ENCODE data around the gene AMN.

AMN gene

DNA sequence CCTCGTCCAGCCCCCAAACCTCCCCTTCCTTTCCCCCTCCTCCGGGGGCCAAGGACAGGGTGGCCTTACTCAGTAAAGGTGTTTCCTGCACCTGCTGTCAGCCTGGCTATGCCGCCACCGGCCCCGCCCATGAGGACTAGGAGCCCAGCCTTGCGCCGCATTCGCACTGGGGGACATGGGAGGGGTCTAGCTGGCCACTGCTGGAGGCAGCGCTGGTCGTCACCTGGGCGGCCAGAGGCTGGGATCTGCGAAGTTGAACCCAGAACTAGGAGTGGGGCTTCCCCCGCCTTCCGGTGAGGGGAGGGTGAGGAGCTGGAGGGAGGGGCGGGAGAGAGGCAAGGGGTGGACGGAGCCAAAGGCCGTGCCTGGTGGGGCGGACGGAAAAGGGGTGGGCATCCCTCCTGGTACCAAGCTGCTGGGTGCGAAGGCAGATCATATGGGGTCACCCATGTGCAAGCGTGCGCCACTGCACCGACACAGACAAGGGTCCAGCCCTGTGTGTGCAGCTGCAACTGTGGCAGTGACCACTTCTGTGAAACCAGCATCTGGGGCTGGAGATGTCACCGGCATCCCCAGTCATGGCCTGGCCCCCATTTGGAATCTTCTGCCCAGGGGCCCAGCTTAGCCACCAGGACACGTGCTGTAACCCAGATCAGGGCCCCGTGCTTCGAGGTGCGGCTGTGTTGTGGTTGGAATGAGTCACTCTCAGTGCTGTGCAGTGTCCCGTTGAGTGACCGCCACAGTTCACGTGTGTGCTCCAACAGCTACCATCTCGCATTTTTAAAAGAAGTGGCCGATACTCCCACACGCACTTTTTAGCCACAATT lies 8.5 kb downstream of the AMN start:
- TF ChIP-seq, protein P1, sequence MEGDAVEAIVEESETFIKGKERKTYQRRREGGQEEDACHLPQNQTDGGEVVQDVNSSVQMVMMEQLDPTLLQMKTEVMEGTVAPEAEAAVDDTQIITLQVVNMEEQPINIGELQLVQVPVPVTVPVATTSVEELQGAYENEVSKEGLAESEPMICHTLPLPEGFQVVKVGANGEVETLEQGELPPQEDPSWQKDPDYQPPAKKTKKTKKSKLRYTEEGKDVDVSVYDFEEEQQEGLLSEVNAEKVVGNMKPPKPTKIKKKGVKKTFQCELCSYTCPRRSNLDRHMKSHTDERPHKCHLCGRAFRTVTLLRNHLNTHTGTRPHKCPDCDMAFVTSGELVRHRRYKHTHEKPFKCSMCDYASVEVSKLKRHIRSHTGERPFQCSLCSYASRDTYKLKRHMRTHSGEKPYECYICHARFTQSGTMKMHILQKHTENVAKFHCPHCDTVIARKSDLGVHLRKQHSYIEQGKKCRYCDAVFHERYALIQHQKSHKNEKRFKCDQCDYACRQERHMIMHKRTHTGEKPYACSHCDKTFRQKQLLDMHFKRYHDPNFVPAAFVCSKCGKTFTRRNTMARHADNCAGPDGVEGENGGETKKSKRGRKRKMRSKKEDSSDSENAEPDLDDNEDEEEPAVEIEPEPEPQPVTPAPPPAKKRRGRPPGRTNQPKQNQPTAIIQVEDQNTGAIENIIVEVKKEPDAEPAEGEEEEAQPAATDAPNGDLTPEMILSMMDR (IDR thresholded peaks at IDR 0.05; ENCODE audit: low read depth, low read length): no peak
- DNase-seq (ENCODE audit: extremely low read depth, low read depth): no peak

DNA sequence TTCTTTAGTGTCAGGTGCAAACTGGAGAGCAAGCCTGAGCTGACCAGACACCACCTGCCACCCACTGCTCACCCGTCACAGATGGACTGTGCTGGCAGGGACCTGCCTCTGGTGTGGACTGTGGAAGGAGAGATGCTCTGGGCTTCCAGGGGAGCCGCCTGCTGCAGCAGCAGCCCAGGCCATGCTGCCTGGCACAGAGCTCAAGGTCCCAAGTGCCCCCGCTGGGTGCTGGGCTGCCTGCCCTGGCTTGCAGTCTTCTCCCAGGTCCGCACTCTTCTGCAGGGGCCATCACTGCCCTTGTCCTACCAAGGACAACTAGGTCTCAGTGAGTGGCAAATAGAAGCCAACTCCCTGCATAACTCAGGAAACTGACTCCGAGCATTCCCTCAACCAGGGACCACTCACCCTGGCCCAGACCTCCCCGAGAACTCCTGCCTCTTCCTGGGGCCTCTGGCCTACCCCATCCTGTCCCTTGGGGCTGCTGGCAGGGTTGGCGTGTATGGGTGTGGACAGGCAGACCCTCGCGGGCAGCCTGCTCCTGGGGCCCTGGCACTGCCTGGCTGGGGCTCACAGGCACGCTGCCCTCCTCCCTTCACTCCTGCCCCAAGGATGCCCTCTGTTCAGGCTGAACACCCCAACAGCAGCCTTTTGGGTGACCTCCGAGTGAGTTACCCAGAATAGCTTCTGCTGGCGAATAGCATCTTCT lies 9.3 kb downstream of the AMN start:
- no peak for DNase-seq (ENCODE audit: extremely low read depth, low read depth)
- TF ChIP-seq, protein P1 (IDR thresholded peaks at IDR 0.05; ENCODE audit: low read depth, low read length): no peak

DNA sequence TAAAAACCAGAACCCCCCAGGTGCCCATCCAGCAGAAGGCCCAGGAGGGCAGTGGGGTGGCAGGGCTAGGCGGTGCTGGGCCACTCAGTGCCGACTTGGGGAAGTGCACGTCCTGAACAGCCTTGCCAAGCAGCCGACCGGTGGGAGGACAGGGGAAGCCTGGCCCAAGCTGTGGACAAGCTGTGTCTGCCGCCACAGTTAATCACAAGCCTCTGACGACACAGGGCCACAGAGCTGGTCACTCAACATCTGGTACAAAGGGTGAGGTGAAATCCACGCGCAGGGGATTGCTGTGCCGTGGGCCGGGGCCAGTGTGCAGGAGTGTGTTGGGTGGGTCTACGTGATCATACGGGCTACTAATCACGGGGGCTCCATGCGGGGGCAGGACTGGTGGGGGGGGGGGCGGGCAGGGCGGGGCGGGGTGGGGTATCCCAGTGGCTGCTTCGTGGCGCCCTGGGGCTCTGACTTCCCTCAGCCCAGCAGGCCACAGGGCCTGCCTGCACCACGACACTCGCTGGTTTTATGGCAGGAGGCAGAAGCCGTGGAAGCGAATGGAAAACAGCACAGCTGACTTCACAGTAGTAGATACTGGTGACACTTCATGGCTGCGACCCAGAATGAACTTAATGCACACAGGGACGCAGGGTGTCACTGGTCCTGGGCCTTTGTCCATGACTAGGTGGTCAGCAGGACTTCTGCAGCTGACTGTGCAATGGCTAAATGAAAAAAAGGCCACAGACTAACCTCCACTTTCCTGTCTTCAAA lies 10.2 kb downstream of the AMN start:
- no peak for DNase-seq (ENCODE audit: extremely low read depth, low read depth)
- TF ChIP-seq, protein P1 (IDR thresholded peaks at IDR 0.05; ENCODE audit: low read depth, low read length): no peak

DNA sequence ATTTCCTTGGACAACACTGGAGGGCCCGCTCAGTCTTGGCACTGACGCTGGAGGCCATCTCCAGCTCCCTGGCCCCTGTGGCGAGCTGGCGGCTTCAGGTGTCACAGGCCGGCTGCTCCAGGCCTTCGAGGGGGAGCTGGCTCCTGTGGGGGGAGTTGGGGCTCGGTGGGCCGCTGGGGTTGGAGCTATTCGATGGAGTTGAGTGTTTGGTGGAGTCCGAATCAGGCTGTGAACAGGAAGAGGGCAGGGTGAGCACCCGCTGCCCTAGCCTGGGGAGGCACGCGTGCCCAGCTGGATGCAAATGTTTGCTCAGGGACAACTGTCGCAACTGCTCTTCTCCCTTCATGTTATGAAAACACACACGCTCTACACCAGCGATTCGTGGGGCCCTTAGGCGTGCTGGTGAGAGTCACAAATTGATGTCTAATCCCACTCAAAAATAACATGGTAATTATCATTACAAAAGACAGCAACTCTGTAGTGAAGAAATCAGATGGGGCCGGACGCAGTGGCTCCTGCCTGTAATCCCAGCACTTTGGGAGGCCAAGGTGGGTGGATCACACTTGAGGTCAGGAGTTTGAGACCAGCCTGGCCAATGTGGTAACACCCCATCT lies 11.3 kb downstream of the AMN start:
- TF ChIP-seq, protein P1 (IDR thresholded peaks at IDR 0.05; ENCODE audit: low read depth, low read length): no peak
- no peak for DNase-seq (ENCODE audit: extremely low read depth, low read depth)

DNA sequence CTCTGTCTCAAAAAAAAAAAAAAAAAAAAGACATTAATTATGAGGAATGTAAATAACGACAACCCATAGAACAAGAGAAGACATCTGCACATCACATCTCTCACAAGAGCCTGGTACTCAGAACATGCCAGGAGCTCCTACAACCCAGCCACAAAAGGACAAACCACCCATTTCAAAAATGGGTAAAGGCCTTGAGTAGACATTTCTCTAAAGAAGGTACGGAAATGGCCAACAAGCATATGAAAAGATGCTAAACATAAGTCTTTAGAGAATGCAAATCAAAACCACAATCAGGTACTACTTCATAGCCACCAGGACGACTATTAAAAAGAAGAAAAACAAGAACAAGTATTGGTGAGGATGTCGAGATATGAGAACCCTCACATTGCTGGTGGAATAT lies 13.3 kb downstream of the AMN start:
- DNase-seq (ENCODE audit: extremely low read depth, low read depth): no peak

DNA sequence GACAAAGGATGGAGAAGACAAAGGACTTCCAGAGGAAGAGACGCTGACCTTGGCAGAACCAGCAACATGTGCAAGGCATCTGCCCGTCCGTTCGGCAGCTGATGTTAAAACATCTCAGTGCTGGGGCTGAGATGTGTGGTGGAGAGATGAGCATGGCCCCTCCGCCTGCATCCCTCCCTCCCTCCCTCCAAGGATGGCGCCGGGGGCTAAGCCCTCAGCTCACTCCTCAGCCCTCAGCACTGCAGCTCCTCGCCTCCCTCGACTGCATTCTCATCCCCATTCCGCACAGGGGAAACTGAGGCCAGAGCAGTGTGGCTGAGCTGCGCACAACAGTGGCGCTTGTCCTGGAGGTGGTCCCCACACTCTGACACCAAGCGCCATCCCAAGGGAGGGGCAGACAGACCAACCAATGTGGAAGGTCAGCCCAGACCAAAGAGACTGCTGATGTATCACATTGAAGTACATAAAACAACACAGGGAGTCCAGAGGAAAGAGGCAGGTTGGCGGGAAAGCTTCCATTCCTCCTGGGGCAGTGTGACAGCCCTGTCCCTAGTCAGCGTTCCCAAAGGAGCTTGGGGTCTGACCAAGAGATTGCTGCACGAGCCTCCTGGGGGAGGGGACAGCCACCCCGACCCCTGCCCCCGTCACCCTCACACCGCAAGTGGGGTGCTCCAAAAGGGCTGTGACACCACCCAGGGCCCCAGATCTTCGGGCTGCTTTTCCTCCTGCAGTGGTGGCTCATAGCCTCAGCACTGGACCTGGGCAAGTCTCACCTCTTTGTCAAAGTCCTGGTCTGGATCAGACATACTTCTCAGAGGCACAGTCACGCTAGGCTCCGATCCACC lies 15.1 kb downstream of the AMN start:
- TF ChIP-seq, protein P1 (IDR thresholded peaks at IDR 0.05; ENCODE audit: low read depth, low read length): no peak
- no peak for DNase-seq (ENCODE audit: extremely low read depth, low read depth)

More for the DNA sequence above, 13.3 kb downstream of the AMN start:
- TF ChIP-seq, protein P1 (IDR thresholded peaks at IDR 0.05; ENCODE audit: low read depth, low read length): no peak

All from AG09319 (cell line).